Measurements from ENCODE around the gene LBX2. TPM values are rescaled to one million over a fixed set of nuclear protein-coding genes. Genes with fewer than 3 reads are reported as not detected.

Gene LBX2
- total RNA-seq, 1 experiment from 2014 or later = 10.1 TPM

DNA sequence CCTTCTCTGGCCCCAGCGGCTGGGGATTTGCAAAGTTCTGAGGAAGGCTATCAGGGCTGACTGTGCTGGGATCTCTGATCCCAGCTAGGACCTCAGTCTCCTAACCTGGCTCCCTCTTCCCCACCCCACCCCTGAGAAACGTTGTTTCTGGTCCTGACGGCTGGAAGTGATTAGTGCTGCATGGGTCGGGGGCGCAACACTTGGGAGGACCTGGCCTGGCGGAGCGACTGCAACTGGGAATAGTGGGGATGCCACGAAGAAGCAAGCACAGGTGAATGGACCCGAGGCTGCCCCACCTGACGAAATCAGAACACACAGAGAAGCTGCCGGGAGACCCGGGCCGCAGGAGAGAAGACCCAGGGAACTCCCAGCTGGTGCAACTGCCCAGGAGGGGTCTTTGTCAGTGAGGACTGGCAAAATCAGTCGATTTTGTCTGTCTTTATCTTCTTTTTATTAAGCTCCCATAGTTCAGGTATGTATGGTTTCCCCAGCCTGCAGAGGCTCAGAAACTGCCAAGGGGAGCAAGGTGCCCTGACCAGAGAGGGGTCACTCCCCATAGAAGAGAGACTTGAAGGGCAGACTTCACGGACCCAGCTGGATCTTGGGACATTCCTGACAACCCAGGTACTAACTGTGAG lies 656 bp upstream of the LBX2 start:
- TF ChIP-seq, protein P1, sequence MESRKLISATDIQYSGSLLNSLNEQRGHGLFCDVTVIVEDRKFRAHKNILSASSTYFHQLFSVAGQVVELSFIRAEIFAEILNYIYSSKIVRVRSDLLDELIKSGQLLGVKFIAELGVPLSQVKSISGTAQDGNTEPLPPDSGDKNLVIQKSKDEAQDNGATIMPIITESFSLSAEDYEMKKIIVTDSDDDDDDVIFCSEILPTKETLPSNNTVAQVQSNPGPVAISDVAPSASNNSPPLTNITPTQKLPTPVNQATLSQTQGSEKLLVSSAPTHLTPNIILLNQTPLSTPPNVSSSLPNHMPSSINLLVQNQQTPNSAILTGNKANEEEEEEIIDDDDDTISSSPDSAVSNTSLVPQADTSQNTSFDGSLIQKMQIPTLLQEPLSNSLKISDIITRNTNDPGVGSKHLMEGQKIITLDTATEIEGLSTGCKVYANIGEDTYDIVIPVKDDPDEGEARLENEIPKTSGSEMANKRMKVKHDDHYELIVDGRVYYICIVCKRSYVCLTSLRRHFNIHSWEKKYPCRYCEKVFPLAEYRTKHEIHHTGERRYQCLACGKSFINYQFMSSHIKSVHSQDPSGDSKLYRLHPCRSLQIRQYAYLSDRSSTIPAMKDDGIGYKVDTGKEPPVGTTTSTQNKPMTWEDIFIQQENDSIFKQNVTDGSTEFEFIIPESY (IDR thresholded peaks at IDR 0.05; ENCODE audit: extremely low read depth, insufficient replicate concordance, low read length) = no peak
- TF ChIP-seq YY1 (IDR thresholded peaks at IDR 0.05; ENCODE audit: extremely low read depth, insufficient replicate concordance, low read depth, low read length) (no peak), SRF (IDR thresholded peaks at IDR 0.05; ENCODE audit: low read depth) (no peak), ELF1 (IDR thresholded peaks at IDR 0.05; ENCODE audit: borderline replicate concordance, low read depth) (no peak)
- TF ChIP-seq, protein P2, sequence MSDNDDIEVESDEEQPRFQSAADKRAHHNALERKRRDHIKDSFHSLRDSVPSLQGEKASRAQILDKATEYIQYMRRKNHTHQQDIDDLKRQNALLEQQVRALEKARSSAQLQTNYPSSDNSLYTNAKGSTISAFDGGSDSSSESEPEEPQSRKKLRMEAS (IDR thresholded peaks at IDR 0.05) = no peak
- TF ChIP-seq, protein P3, sequence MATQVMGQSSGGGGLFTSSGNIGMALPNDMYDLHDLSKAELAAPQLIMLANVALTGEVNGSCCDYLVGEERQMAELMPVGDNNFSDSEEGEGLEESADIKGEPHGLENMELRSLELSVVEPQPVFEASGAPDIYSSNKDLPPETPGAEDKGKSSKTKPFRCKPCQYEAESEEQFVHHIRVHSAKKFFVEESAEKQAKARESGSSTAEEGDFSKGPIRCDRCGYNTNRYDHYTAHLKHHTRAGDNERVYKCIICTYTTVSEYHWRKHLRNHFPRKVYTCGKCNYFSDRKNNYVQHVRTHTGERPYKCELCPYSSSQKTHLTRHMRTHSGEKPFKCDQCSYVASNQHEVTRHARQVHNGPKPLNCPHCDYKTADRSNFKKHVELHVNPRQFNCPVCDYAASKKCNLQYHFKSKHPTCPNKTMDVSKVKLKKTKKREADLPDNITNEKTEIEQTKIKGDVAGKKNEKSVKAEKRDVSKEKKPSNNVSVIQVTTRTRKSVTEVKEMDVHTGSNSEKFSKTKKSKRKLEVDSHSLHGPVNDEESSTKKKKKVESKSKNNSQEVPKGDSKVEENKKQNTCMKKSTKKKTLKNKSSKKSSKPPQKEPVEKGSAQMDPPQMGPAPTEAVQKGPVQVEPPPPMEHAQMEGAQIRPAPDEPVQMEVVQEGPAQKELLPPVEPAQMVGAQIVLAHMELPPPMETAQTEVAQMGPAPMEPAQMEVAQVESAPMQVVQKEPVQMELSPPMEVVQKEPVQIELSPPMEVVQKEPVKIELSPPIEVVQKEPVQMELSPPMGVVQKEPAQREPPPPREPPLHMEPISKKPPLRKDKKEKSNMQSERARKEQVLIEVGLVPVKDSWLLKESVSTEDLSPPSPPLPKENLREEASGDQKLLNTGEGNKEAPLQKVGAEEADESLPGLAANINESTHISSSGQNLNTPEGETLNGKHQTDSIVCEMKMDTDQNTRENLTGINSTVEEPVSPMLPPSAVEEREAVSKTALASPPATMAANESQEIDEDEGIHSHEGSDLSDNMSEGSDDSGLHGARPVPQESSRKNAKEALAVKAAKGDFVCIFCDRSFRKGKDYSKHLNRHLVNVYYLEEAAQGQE (IDR thresholded peaks at IDR 0.05; ENCODE audit: low read depth) = no peak
- Histone ChIP-seq H3K27me3 (ENCODE audit: insufficient read depth, low read length) (no peaks in the 10 kb centered on the region), H3K9me3 (ENCODE audit: control insufficient read depth in 1 of 2, insufficient read depth in 1 of 2, low read depth in 1 of 2, low read length in 2 of 2) (no peaks in the 10 kb centered on the region), H4K20me1 (ENCODE audit: insufficient read depth) (no peaks in the 10 kb centered on the region), H3K4me2 (ENCODE audit: low read length) (no peak overlapping the region), H3K4me1 (ENCODE audit: control insufficient read depth in 1 of 2, insufficient read depth in 2 of 2, low read length in 2 of 2) (peaks cover 16 to 35% of the 10 kb centered on the region in 2 experiments), H3K36me3 (ENCODE audit: control insufficient read depth in 1 of 2, insufficient read depth in 2 of 2, low read length in 2 of 2) (peaks cover 0 to 6% of the 10 kb centered on the region in 2 experiments; a peak in 2 of 4 replicates), H3K27ac (ENCODE audit: low read depth, low read length) (no peak overlapping the region), H2AFZ (ENCODE audit: low read depth, low read length, poor library complexity, severe bottlenecking) (no peak overlapping the region), H3K9me2 (ENCODE audit: insufficient read depth) (no peaks in the 10 kb centered on the region), H3K79me2 (ENCODE audit: insufficient read depth, low read length) (peaks cover under 1% of the 10 kb centered on the region; the same call in 1 of the 2 replicates), H3K9ac (ENCODE audit: low read length) (no peak overlapping the region), H3K4me3 (replicated peaks in 1 of 2; ENCODE audit: low read depth in 1 of 2, low read length in 2 of 2) (no peak overlapping the region)
- intact Hi-C loops (cut with micrococcal nuclease) = no loop called here
- RAD21 ChIA-PET (ENCODE audit: low non-redundant PET in 1 of 2, low total read pairs in 2 of 2, uncharacterized antibody in 2 of 2, unreplicated experiment in 2 of 2) = no interaction called here
- CTCF ChIA-PET = no interaction called here
- no TSS peak for BruUV-seq (replicated peaks)
- POLR2A ChIA-PET = interaction anchor here (1.3 kb wide), 1 partner anchor 25 kb away, joined by 3 read pairs; no protein-coding TSS in a partner anchor
- no peak for ATAC-seq
- DNase-seq (ENCODE audit: low read depth, low spot score) = no peak
